Measurements from ENCODE around the gene PCYT2. TPM values are rescaled to one million over a fixed set of nuclear protein-coding genes. Genes with fewer than 3 reads are reported as not detected.

The PCYT2 gene
- total RNA-seq, 6 experiments from 2014 or later = 63.5 to 103 (median 89.3) TPM

- Histone ChIP-seq H3K9me3 (no peaks in the 10 kb centered on the region), H3K4me3 (peak within 1 kb of the TSS; percentile 98 to 99 (median 98)), H3K27ac (peak within 1 kb of the TSS; percentile 92 to 96 (median 96)), H3K4me1 (peaks cover 0 to 61% (median 31%) of the 10 kb centered on the region in 4 donors), H3K36me3 (peaks cover 0 to 36% (median 17%) of the 10 kb centered on the region in 4 donors), H3K27me3 (no peaks in the 10 kb centered on the region)
- TF ChIP-seq CTCF (IDR thresholded peaks at IDR 0.05) (no peak), POLR2A (IDR thresholded peaks at IDR 0.05) (peak; percentile 94)
- DNase-seq (peak in 1 of 3 donors; percentile 56), ATAC-seq (no peak)
- 0% methylated on average over 3 of the region's 95 CpGs for WGBS (ENCODE audit: insufficient coverage, low coverage, low lambda C conversion rate, missing lambda C conversion rate)
- intact Hi-C loops (cut with DNase I) = no loop called here
These were observed 51.1 kb downstream of the PCYT2 start, which contains the start of gene P4HB for GRCh38 chr17:81859906-81860755. P4HB (minus strand) TSS chr17:81860535; CDS start chr17:81860471, 64 bp downstream.

- 7% methylated on average over 8 of the region's 23 CpGs for WGBS (ENCODE audit: insufficient coverage, low coverage, low lambda C conversion rate, missing lambda C conversion rate)
- H3K4me1 ChIP-seq = peaks cover 0 to 58% (median 27%) of the 10 kb centered on the region in 4 donors
- peak overlapping the region; percentile 98 to 99 (median 98) for H3K4me3 ChIP-seq
- H3K27me3 ChIP-seq = no peaks in the 10 kb centered on the region
- intact Hi-C loops (cut with DNase I) = no loop called here
- peaks cover under 1 to 43% (median 20%) of the 10 kb centered on the region in 4 donors for H3K36me3 ChIP-seq
- TF ChIP-seq CTCF (IDR thresholded peaks at IDR 0.05) = no peak
- no peak for TF ChIP-seq POLR2A (IDR thresholded peaks at IDR 0.05)
- no peak for DNase-seq
- no peaks in the 10 kb centered on the region for H3K9me3 ChIP-seq
- ATAC-seq = no peak
- H3K27ac ChIP-seq = peak overlapping the region; percentile 79 to 92 (median 80)
These were observed 52.0 kb downstream of the PCYT2 start for GRCh38 chr17:81858967-81859905.

- peak overlapping the region; percentile 98 to 99 (median 98) for H3K4me3 ChIP-seq
- no peak overlapping the region for H3K27ac ChIP-seq
- H3K27me3 ChIP-seq = no peaks in the 10 kb centered on the region
- no peaks in the 10 kb centered on the region for H3K9me3 ChIP-seq
- intact Hi-C loops (cut with DNase I) = no loop called here
- WGBS (ENCODE audit: insufficient coverage, low coverage, low lambda C conversion rate, missing lambda C conversion rate) = 33% methylated on average over 19 of the region's 30 CpGs
- no peak for ATAC-seq
- peaks cover 5 to 51% (median 26%) of the 10 kb centered on the region in 4 donors for H3K36me3 ChIP-seq
- DNase-seq = peak in 2 of 3 donors; percentile 53 to 63
- no peak for TF ChIP-seq POLR2A (IDR thresholded peaks at IDR 0.05)
- TF ChIP-seq CTCF (IDR thresholded peaks at IDR 0.05) = no peak
- peaks cover 0 to 49% (median 26%) of the 10 kb centered on the region in 4 donors for H3K4me1 ChIP-seq
These were observed 52.8 kb downstream of the PCYT2 start for GRCh38 chr17:81858170-81858966.

Measured in right lobe of liver (tissue), 6 donors.